ENCODE measurements around the gene CNP.
A peak's percentile ranks its signal among the peaks of the same experiment; 100 is the strongest.

CNP gene

DNA sequence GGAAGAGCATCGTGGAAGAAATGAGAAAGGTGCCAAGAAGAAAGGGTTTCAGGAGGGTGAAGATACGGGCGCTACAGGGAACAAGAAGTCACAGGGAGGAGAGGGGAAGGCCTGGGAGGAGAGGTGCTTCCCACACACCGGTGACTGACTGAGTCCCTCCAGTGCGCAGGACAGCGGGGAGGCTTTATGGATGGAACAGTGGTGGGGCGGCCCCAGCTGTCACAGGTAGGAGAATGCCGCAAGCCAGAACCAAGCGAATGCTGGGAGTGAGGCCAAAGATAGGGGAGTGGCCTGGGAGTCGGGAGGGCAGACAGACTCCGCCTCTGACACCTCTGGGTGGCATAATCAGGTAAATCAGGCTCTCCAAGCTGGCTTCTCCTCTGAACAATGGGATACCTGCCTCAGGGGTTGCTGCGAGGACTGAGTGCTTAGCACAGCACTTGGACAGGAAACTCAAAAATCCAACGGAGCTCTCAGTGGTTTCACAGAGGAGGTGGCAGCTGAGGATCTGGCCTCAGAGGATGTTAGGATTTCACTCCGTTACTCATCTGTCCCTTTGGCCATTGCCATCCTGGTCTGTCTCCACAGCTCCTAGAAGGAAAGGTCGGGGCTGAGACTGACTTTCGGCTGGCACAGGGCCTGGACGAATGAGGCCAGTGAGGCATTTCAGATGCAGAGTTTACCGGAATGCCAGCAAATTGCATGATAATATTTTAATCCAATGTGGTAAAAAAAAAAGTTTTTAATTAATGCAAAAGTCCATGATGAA, 717 bp upstream of the CNP start:
- no peaks in the 10 kb centered on the region for H3K9me3 ChIP-seq (ENCODE audit: control insufficient read depth, low read length)
- peaks cover 29% of the 10 kb centered on the region for H3K36me3 ChIP-seq (ENCODE audit: control insufficient read depth, insufficient read depth, low read length)
- WGBS, 2 experiments (ENCODE audit: insufficient coverage in 2 of 2) = 16 to 17% methylated on average over 14 to 15 of the region's 18 CpGs
- peaks cover 6% of the 10 kb centered on the region for H3K4me1 ChIP-seq (ENCODE audit: control insufficient read depth, insufficient read depth, low read length, poor library complexity, severe bottlenecking)
- H3K4me3 ChIP-seq (ENCODE audit: extremely low read depth, insufficient read depth, low read length, poor library complexity, severe bottlenecking) = peak overlapping the region; percentile 90
- peak overlapping the region; percentile 17 for H3K27ac ChIP-seq (ENCODE audit: low read depth, low read length, severe bottlenecking)

- Histone ChIP-seq H3K36me3 (ENCODE audit: control insufficient read depth, insufficient read depth, low read length) (peaks cover 42% of the 10 kb centered on the region), H3K4me3 (ENCODE audit: extremely low read depth, insufficient read depth, low read length, poor library complexity, severe bottlenecking) (peak overlapping the region; percentile 90), H3K27ac (ENCODE audit: low read depth, low read length, severe bottlenecking) (peak overlapping the region; percentile 60), H3K4me1 (ENCODE audit: control insufficient read depth, insufficient read depth, low read length, poor library complexity, severe bottlenecking) (peaks cover 6% of the 10 kb centered on the region), H3K9me3 (ENCODE audit: control insufficient read depth, low read length) (no peaks in the 10 kb centered on the region)
- WGBS, 2 experiments (ENCODE audit: insufficient coverage in 2 of 2) = 39 to 42% methylated on average over 21 to 29 of the region's 39 CpGs
Measured at GRCh38 chr17:41967141-41967920, 736 bp downstream of the CNP start.

GRCh38 chr17:41967921-41968578, 1.5 kb downstream of the CNP start:
- H3K4me3 ChIP-seq (ENCODE audit: extremely low read depth, insufficient read depth, low read length, poor library complexity, severe bottlenecking) = peak overlapping the region; percentile 90
- H3K9me3 ChIP-seq (ENCODE audit: control insufficient read depth, low read length) = no peaks in the 10 kb centered on the region
- H3K36me3 ChIP-seq (ENCODE audit: control insufficient read depth, insufficient read depth, low read length) = peaks cover 49% of the 10 kb centered on the region
- 95% methylated on average over 33 to 34 of the region's 37 CpGs for WGBS, 2 experiments (ENCODE audit: insufficient coverage in 2 of 2)
- no peak overlapping the region for H3K27ac ChIP-seq (ENCODE audit: low read depth, low read length, severe bottlenecking)
- H3K4me1 ChIP-seq (ENCODE audit: control insufficient read depth, insufficient read depth, low read length, poor library complexity, severe bottlenecking) = peaks cover 6% of the 10 kb centered on the region

DNA sequence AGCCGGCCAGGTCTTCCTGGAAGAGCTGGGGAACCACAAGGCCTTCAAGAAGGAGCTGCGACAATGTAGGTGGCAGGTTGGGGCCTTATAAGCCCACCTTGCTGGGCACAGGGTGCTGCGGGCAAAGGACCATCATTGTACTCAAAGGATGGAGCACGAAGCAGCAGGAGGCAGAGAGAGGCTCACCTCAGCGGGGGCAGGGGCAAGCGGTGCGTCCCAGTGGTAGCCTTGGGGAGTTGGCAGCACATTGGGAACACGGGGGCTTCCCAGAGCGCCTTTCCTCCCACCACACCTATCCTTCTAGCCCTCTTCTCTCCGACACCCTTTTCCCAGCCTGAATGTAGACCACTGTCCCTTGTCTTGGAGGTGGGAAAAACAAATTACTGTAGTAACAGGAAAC, 2.1 kb downstream of the CNP start:
- no peaks in the 10 kb centered on the region for H3K9me3 ChIP-seq (ENCODE audit: control insufficient read depth, low read length)
- WGBS, 2 experiments (ENCODE audit: insufficient coverage in 2 of 2) = 98 to 100% methylated on average over 3 to 7 of the region's 10 CpGs
- peaks cover 55% of the 10 kb centered on the region for H3K36me3 ChIP-seq (ENCODE audit: control insufficient read depth, insufficient read depth, low read length)
- no peak overlapping the region for H3K27ac ChIP-seq (ENCODE audit: low read depth, low read length, severe bottlenecking)
- no peak overlapping the region for H3K4me3 ChIP-seq (ENCODE audit: extremely low read depth, insufficient read depth, low read length, poor library complexity, severe bottlenecking)
- H3K4me1 ChIP-seq (ENCODE audit: control insufficient read depth, insufficient read depth, low read length, poor library complexity, severe bottlenecking) = peaks cover 6% of the 10 kb centered on the region

DNA sequence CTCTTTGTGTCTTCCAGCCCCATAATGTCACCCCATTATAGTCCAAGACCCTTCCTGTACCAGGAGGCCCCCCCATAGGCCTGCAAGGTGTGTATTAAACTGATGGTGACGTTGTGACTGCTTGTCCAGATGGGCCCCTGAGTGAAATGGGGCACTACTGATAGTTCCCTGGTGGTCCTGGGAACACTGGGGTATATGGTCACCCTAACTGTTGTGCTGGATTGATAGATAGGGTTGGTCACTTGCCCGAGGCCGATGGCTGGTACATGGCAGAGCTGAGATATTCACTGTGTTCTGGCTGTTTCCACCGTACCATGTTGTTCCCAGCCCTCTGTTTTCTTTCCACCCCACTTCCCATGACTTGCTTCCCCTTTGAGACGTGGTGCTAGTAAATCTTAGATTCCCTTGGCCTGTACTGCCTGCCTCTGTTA, 4.3 kb downstream of the CNP start:
- WGBS, 2 experiments (ENCODE audit: insufficient coverage in 2 of 2) = 93 to 100% methylated on average over 3 of the region's 5 CpGs
- no peak overlapping the region for H3K4me3 ChIP-seq (ENCODE audit: extremely low read depth, insufficient read depth, low read length, poor library complexity, severe bottlenecking)
- no peaks in the 10 kb centered on the region for H3K9me3 ChIP-seq (ENCODE audit: control insufficient read depth, low read length)
- peaks cover under 1% of the 10 kb centered on the region for H3K4me1 ChIP-seq (ENCODE audit: control insufficient read depth, insufficient read depth, low read length, poor library complexity, severe bottlenecking)
- peaks cover 78% of the 10 kb centered on the region for H3K36me3 ChIP-seq (ENCODE audit: control insufficient read depth, insufficient read depth, low read length)
- H3K27ac ChIP-seq (ENCODE audit: low read depth, low read length, severe bottlenecking) = no peak overlapping the region

- Histone ChIP-seq H3K36me3 (ENCODE audit: control insufficient read depth, insufficient read depth, low read length) (peaks cover 88% of the 10 kb centered on the region), H3K9me3 (ENCODE audit: control insufficient read depth, low read length) (no peaks in the 10 kb centered on the region), H3K4me3 (ENCODE audit: extremely low read depth, insufficient read depth, low read length, poor library complexity, severe bottlenecking) (no peak overlapping the region), H3K27ac (ENCODE audit: low read depth, low read length, severe bottlenecking) (peak overlapping the region; percentile 2), H3K4me1 (ENCODE audit: control insufficient read depth, insufficient read depth, low read length, poor library complexity, severe bottlenecking) (no peaks in the 10 kb centered on the region)
- 89 to 96% methylated on average over 12 to 17 of the region's 18 CpGs for WGBS, 2 experiments (ENCODE audit: insufficient coverage in 2 of 2)
Measured at GRCh38 chr17:41971721-41972523, 5.3 kb downstream of the CNP start.

DNA sequence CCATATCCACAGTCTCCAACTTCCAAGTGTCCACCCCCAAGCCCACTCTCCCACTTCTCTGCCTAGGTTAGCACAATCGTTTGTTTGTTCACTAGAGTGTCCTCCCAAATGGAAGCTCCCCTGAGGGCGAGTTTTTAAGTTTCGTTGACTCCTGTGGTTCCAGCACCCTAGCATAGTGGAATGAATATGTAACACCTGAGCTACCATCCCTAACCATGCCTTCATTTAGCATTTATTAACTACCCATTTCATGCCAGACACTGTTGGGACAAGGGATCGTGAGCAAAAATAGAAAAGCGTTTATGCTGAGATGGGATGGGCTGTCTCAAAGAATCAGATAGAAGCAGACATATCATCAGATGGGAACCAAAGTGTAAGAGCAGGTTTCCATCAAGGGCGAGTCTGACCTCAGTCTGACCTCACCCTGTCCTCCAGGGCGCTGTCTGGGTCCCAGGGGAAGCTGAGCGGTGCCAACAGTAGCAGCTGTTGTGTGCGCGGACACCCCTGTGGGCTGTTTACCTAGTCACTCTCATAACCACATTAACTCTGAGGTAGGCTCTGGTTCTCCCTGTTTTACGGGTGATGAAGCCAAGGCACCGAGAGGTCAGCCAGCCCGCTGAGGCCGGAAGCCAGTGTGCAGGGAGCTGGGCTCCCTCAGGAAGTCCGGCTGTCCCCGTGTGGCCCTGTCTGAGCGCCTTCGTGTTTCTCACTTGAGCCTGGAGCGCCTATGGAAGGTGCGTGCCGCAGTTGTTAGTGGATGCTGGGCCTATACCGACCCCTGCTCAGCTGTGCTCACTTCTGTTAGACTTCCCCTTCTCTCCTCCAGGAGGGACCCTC, 6.2 kb downstream of the CNP start:
- Histone ChIP-seq H3K36me3 (ENCODE audit: control insufficient read depth, insufficient read depth, low read length) (peaks cover 96% of the 10 kb centered on the region), H3K9me3 (ENCODE audit: control insufficient read depth, low read length) (no peaks in the 10 kb centered on the region), H3K4me3 (ENCODE audit: extremely low read depth, insufficient read depth, low read length, poor library complexity, severe bottlenecking) (no peak overlapping the region), H3K27ac (ENCODE audit: low read depth, low read length, severe bottlenecking) (no peak overlapping the region), H3K4me1 (ENCODE audit: control insufficient read depth, insufficient read depth, low read length, poor library complexity, severe bottlenecking) (no peaks in the 10 kb centered on the region)
- 94 to 95% methylated on average over 18 to 20 of the region's 22 CpGs for WGBS, 2 experiments (ENCODE audit: insufficient coverage in 2 of 2)

- Histone ChIP-seq H3K9me3 (ENCODE audit: control insufficient read depth, low read length) (no peaks in the 10 kb centered on the region), H3K36me3 (ENCODE audit: control insufficient read depth, insufficient read depth, low read length) (peaks cover 97% of the 10 kb centered on the region), H3K4me3 (ENCODE audit: extremely low read depth, insufficient read depth, low read length, poor library complexity, severe bottlenecking) (no peak overlapping the region), H3K4me1 (ENCODE audit: control insufficient read depth, insufficient read depth, low read length, poor library complexity, severe bottlenecking) (no peaks in the 10 kb centered on the region), H3K27ac (ENCODE audit: low read depth, low read length, severe bottlenecking) (no peak overlapping the region)
- 97 to 98% methylated on average over 18 to 19 of the region's 19 CpGs for WGBS, 2 experiments (ENCODE audit: insufficient coverage in 2 of 2)
Measured at GRCh38 chr17:41973408-41973811, 6.8 kb downstream of the CNP start.

DNA sequence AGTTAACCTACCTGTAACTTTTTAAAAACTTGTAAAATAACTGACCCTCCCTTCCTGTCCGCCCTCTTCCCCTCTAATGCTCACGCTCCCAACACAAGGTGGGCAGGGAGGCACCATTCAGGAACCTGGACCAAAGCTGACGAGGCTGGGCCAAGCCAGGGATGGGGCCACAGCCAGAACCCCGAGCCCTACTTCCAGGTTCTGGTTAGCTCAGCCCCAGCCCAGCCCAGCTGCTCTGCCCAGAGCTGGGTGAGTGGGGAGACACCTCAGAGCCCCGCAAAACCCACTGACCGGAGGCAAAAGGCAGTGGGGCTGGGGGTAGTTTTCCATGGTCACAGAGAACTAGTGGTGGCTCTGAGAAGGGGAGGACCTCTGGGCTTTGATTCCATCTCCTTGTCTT, 7.4 kb downstream of the CNP start:
- WGBS, 2 experiments (ENCODE audit: insufficient coverage in 2 of 2) = 95 to 98% methylated on average over 4 to 5 of the region's 6 CpGs
- Histone ChIP-seq H3K36me3 (ENCODE audit: control insufficient read depth, insufficient read depth, low read length) (peaks cover 97% of the 10 kb centered on the region), H3K27ac (ENCODE audit: low read depth, low read length, severe bottlenecking) (no peak overlapping the region)

More for the DNA sequence above, 7.4 kb downstream of the CNP start:
- no peak overlapping the region for H3K4me3 ChIP-seq (ENCODE audit: extremely low read depth, insufficient read depth, low read length, poor library complexity, severe bottlenecking)
- no peaks in the 10 kb centered on the region for H3K9me3 ChIP-seq (ENCODE audit: control insufficient read depth, low read length)
- H3K4me1 ChIP-seq (ENCODE audit: control insufficient read depth, insufficient read depth, low read length, poor library complexity, severe bottlenecking) = no peaks in the 10 kb centered on the region

Data from mesodermal cell (in vitro differentiated cells).